ENCODE results near the gene MTURN.

DNA sequence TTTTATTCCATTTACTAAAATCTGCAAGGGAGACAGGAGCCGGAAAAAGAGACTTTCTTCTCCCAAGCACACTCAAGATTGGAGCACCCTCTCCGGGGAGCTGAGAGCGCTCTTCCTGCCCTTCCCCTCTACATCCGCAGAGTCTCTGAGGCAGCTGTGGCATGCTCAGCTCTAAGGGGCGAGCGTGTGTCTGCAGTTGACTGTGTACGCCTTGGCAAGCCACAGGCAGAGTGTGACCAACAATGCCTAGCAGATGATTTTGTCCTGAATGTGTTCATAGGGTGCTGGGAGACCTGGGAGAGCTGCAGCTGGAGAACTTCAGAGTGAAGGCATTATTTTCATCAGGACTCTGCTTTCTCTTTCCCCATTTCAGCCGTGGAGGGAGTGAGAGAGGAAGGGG, 20.7 kb downstream of the MTURN start:
- TF ChIP-seq POLR2A (IDR thresholded peaks at IDR 0.05; ENCODE audit: low read length) (no peak), HDAC2 (IDR thresholded peaks at IDR 0.05) (no peak), MAZ (IDR thresholded peaks at IDR 0.05; ENCODE audit: borderline replicate concordance, low read depth, low read length) (no peak), TFCP2L1 (CRISPR knock-in tag; IDR thresholded peaks at IDR 0.05) (no peak), RAD21 (conservative IDR thresholded peaks at IDR 0.05 in 1 of 2, IDR thresholded peaks at IDR 0.05 in 1 of 2) (no peak), RCOR1 (IDR thresholded peaks at IDR 0.05; ENCODE audit: low read depth, low read length) (no peak)
- TF ChIP-seq, protein P1, sequence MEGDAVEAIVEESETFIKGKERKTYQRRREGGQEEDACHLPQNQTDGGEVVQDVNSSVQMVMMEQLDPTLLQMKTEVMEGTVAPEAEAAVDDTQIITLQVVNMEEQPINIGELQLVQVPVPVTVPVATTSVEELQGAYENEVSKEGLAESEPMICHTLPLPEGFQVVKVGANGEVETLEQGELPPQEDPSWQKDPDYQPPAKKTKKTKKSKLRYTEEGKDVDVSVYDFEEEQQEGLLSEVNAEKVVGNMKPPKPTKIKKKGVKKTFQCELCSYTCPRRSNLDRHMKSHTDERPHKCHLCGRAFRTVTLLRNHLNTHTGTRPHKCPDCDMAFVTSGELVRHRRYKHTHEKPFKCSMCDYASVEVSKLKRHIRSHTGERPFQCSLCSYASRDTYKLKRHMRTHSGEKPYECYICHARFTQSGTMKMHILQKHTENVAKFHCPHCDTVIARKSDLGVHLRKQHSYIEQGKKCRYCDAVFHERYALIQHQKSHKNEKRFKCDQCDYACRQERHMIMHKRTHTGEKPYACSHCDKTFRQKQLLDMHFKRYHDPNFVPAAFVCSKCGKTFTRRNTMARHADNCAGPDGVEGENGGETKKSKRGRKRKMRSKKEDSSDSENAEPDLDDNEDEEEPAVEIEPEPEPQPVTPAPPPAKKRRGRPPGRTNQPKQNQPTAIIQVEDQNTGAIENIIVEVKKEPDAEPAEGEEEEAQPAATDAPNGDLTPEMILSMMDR (IDR thresholded peaks at IDR 0.05) = no peak
